Anterior cingulate cortex (tissue), 58 donors: ENCODE results near the gene KRT72.

Source experiments
- DNase-seq, 58 donors: peaks; one replicate each; lab custom pipeline; 2025; lab: John Stamatoyannopoulos, UW

Gene KRT72

GRCh38 chr12:52551216-52551865, 49.9 kb downstream of the KRT72 start:
- no peak for DNase-seq

GRCh38 chr12:52546126-52546525, 55.1 kb downstream of the KRT72 start:
- DNase-seq = no peak

GRCh38 chr12:52543985-52544883, 57.0 kb downstream of the KRT72 start:
- peak in 39 of 58 donors; percentile 3 to 59 (median 30) for DNase-seq

- no peak for DNase-seq
Observed at GRCh38 chr12:52542785-52543318, 58.4 kb downstream of the KRT72 start.

- DNase-seq = no peak
Observed at GRCh38 chr12:52542157-52542556, 59.1 kb downstream of the KRT72 start.

- no peak for DNase-seq
Observed at GRCh38 chr12:52541709-52542108, 59.6 kb downstream of the KRT72 start.

GRCh38 chr12:52540531-52540930, 60.7 kb downstream of the KRT72 start:
- no peak for DNase-seq

- no peak for DNase-seq
Observed at GRCh38 chr12:52539821-52540173, 61.5 kb downstream of the KRT72 start.

- peak in 1 of 58 donors; percentile 4 for DNase-seq
Observed at GRCh38 chr12:52539083-52539820, 62.0 kb downstream of the KRT72 start.

- DNase-seq = no peak
Observed at GRCh38 chr12:52537101-52537500, 64.2 kb downstream of the KRT72 start.
